K562 (cell line): Measurements from ENCODE around the gene AFF3. TPM values are rescaled to one million over a fixed set of nuclear protein-coding genes. Genes with fewer than 3 reads are reported as not detected.

Experiments
- ATAC-seq: fragments of 200-7000 bp; cut with Tn5 transposase; 3 replicates; pipeline ENCODE4 v1.9.1; 2020; ENCODE audit warnings: moderate library complexity
- BruUV-seq: library from RNA; stranded (reverse); fragments of 400-500 nt; replicated peaks from 2 replicates; lab custom pipeline; 2021; lab: Mats Ljungman, UMichigan
- CTCF ChIA-PET: fragments of 300-600 bp; formaldehyde crosslinking; extraction: SDS; loops from one replicate; lab custom pipeline; 2021; ENCODE audit warnings: low intra/inter-chr PET ratio; lab: Yijun Ruan, JAX
- POLR2A ChIA-PET: fragments of 300-600, 350-650 bp; sonication (Branson Sonifier 250); formaldehyde crosslinking; extraction: SDS; loops from one replicate; lab custom pipeline; 2021; ENCODE audit warnings: antibody characterized with exemption, inconsistent platforms; lab: Yijun Ruan, JAX
- DNase-seq, 4 experiments: peaks; one replicate each; pipeline versions ENCODE4 v3.0.0 to v3.0.0-alpha.2; 2011 to 2018; ENCODE audit warnings: low spot score in 3 of 4, mixed read lengths in 3 of 4; ENCODE audit errors: extremely low read depth in 1 of 4
- FAIRE-seq: peaks from 2 replicates; lab custom pipeline; 2011; peaks lifted over from hg19 to GRCh38; lab: Jason Lieb, UNC
- H2AFZ ChIP-seq: 2 replicates; pipeline ENCODE4 v1.6.0; 2011; ENCODE audit warnings: low read depth, low read length, control low read depth, inconsistent platforms
- H3K27ac ChIP-seq: fragments of 200-600 bp; 3 replicates; pipeline ENCODE4 v1.8.0; 2011; ENCODE audit warnings: low read depth, mild to moderate bottlenecking, control low read depth, inconsistent platforms, low read length, moderate library complexity, mixed read lengths; ENCODE audit errors: extremely low read depth
- H3K27me3 ChIP-seq, 2 experiments: fragments of 300-600 bp in 1 of 2; 2 replicates in 1 of 2; 3 replicates in 1 of 2; pipeline versions ENCODE4 v1.6.0 to v1.8.0; 2011; ENCODE audit warnings: inconsistent platforms in 2 of 2, low read length in 2 of 2, mild to moderate bottlenecking in 1 of 2, mixed read lengths in 1 of 2, moderate library complexity in 1 of 2; ENCODE audit not compliant: control insufficient read depth in 2 of 2, insufficient read depth in 2 of 2
- H3K36me3 ChIP-seq: fragments of 300-600 bp; 3 replicates; pipeline ENCODE4 v1.8.0; 2011; ENCODE audit warnings: mild to moderate bottlenecking, low read length, inconsistent platforms; ENCODE audit not compliant: control insufficient read depth, insufficient read depth
- H3K4me1 ChIP-seq, 2 experiments: fragments of 200-600 bp in 1 of 2; replicated peaks in 1 of 2; 2 replicates in 1 of 2; 3 replicates in 1 of 2; pipeline versions ENCODE4 v1.5.1 to v1.8.0; 2011; ENCODE audit warnings: inconsistent platforms in 2 of 2, low read length in 2 of 2, mild to moderate bottlenecking in 1 of 2, mixed read lengths in 1 of 2, moderate library complexity in 1 of 2; ENCODE audit not compliant: control insufficient read depth in 2 of 2, insufficient read depth in 2 of 2
- H3K4me2 ChIP-seq: 2 replicates; pipeline ENCODE4 v1.6.1; 2011; ENCODE audit warnings: low read length, control low read depth, inconsistent platforms, mixed read lengths; ENCODE audit not compliant: insufficient read depth
- H3K4me3 ChIP-seq: fragments of 200-600 bp; sonication (generic), shearing (Covaris generic); 2 replicates; pipeline ENCODE4 v1.5.1; 2016; ENCODE audit warnings: control low read depth, inconsistent platforms
- H3K79me2 ChIP-seq: fragments of 200-600 bp; 3 replicates; pipeline ENCODE4 v1.8.0; 2011; ENCODE audit warnings: low read length, inconsistent platforms; ENCODE audit not compliant: control insufficient read depth, insufficient read depth
- H3K9ac ChIP-seq, 2 experiments: 2 replicates each; pipeline versions ENCODE4 v1.6.0 to v1.6.1; 2011; ENCODE audit warnings: low read depth in 2 of 2, low read length in 2 of 2, control low read depth in 1 of 2, inconsistent platforms in 1 of 2, mild to moderate bottlenecking in 1 of 2, mixed read lengths in 1 of 2; ENCODE audit not compliant: insufficient read depth in 1 of 2
- H3K9me1 ChIP-seq: one replicate; pipeline ENCODE4 v1.6.0; 2011; ENCODE audit warnings: inconsistent platforms, mild to moderate bottlenecking, low read length, moderate library complexity; ENCODE audit not compliant: control insufficient read depth, insufficient read depth
- H3K9me3 ChIP-seq: replicated peaks from 2 replicates; pipeline ENCODE4 v1.5.1; 2011; ENCODE audit warnings: low read depth, low read length, inconsistent platforms; ENCODE audit not compliant: control insufficient read depth, insufficient read depth
- H4K20me1 ChIP-seq: replicated peaks from 2 replicates; pipeline ENCODE4 v1.6.1; 2011; ENCODE audit warnings: low read length, inconsistent platforms, mixed read lengths; ENCODE audit not compliant: control insufficient read depth, insufficient read depth
- FOXK1 ChIP-seq: sonication (generic); formaldehyde crosslinking; IDR thresholded peaks from 2 replicates; pipeline ENCODE4 v1.8.0; 2022; ENCODE audit warnings: missing genetic modification reagents, mild to moderate bottlenecking, borderline replicate concordance
- NFE2 ChIP-seq: IDR thresholded peaks from 2 replicates; pipeline ENCODE4 v1.6.1; 2014; ENCODE audit warnings: antibody characterized with exemption, low read depth
- TEAD4 ChIP-seq, 2 experiments: sonication (generic) in 1 of 2; formaldehyde crosslinking in 1 of 2; IDR thresholded peaks; 2 replicates each; pipeline versions ENCODE4 v1.6.1 to v1.8.0; 2012 to 2022; ENCODE audit warnings: borderline replicate concordance in 1 of 2, inconsistent platforms in 1 of 2, low read length in 1 of 2, mild to moderate bottlenecking in 1 of 2, missing genetic modification reagents in 1 of 2
- ZBTB7A ChIP-seq: IDR thresholded peaks from 2 replicates; pipeline ENCODE4 v1.6.1; 2011; ENCODE audit warnings: low read depth, mild to moderate bottlenecking, low read length, moderate library complexity, borderline replicate concordance; ENCODE audit not compliant: control insufficient read depth
- ZNF584 ChIP-seq: fragments of 200-800 bp; sonication (Bioruptor generic); IDR thresholded peaks from 2 replicates; pipeline ENCODE4 v1.6.1; 2016; ENCODE audit warnings: low read depth, mild to moderate bottlenecking, missing genetic modification characterization, missing compliant biosample characterization
- WGBS: fragments of 100-300 bp; shearing (Covaris generic); methylation state at CpG from one replicate; pipeline ENCODE4 v1.1.6; 2016; ENCODE audit warnings: low coverage, mixed read lengths; ENCODE audit not compliant: insufficient coverage; ENCODE audit errors: missing lambda C conversion rate; 5-methylcytosine and 5-hydroxymethylcytosine counted together
- in situ Hi-C: fragments of 300-500 bp; cut with MboI; formaldehyde crosslinking; loops from 4 replicates; pipeline ENCODE4 v1.15.0; 2018; ENCODE audit warnings: inconsistent platforms, mixed read lengths
- intact Hi-C: fragments of 100-400 bp; cut with micrococcal nuclease; formaldehyde crosslinking; loops from 2 replicates; pipeline ENCODE4 v1.14.2; 2022
- polyA plus RNA-seq, 8 experiments: library from polyadenylated mRNA; depleted of rRNA in 4 of 8; stranded (reverse) in 5 of 8; unstranded in 3 of 8; fragments of >200 nt; fragmentation: Nextera tagmentation in 2 of 8; fragmentation: Illumina TruSeq in 1 of 8; extraction: Ambion mirVana in 2 of 8; extraction: Trizol in 1 of 8; gene quantifications; 2 replicates each; pipeline versions ENCODE4 v1.2.1 to v1.2.3, GENCODE V29; 2011 to 2014; ENCODE audit warnings: inconsistent platforms in 1 of 8, missing spikeins in 1 of 8
- total RNA-seq, 7 experiments: library from RNA; depleted of rRNA in 6 of 7; stranded (reverse); fragments of >200 nt in 6 of 7; fragmentation: Illumina TruSeq in 2 of 7; extraction: Trizol in 2 of 7; gene quantifications; 2 replicates each; pipeline versions ENCODE4 v1.2.1 to v1.2.3, GENCODE V29; 2011 to 2021; ENCODE audit warnings: low replicate concordance in 1 of 7

The AFF3 gene
- total and polyA plus RNA-seq, 9 of the 15 experiments (the other 6 are each of a cell fraction or from before 2014, with no cell fraction given) = 0.02 to 0.11 TPM; not detected in 7

GRCh38 chr2:99878581-99879350 is 263.6 kb downstream of the AFF3 start:
- in situ Hi-C loops (no loop called here), intact Hi-C loops (no loop called here)
- Histone ChIP-seq H3K4me1 (no peaks in the 10 kb centered on the region), H3K36me3 (no peaks in the 10 kb centered on the region), H2AFZ (no peak overlapping the region), H3K4me2 (no peak overlapping the region), H3K9me3 (no peaks in the 10 kb centered on the region), H3K9me1 (no peaks in the 10 kb centered on the region), H3K9ac (no peak overlapping the region), H3K4me3 (no peak overlapping the region), H3K27ac (no peak overlapping the region), H3K79me2 (no peaks in the 10 kb centered on the region), H3K27me3 (peaks cover 4 to 13% of the 10 kb centered on the region in 2 experiments; a peak in 3 of 5 replicates), H4K20me1 (no peaks in the 10 kb centered on the region; the same call in 1 of the 2 replicates)
- 0% methylated on average over 5 of the region's 5 CpGs for WGBS
- no TSS peak for BruUV-seq
- ChIA-PET POLR2A (no interaction called here), CTCF (no interaction called here)
- no peak for TF ChIP-seq ZNF584
- no peak for TF ChIP-seq NFE2
- ATAC-seq = no peak
- no peak for FAIRE-seq
- no peak for DNase-seq

- Histone ChIP-seq H3K27me3 (peaks cover 4 to 13% of the 10 kb centered on the region in 2 experiments; a peak in 3 of 5 replicates), H3K79me2 (no peaks in the 10 kb centered on the region), H2AFZ (no peak overlapping the region), H3K4me1 (no peaks in the 10 kb centered on the region), H3K36me3 (no peaks in the 10 kb centered on the region), H4K20me1 (no peaks in the 10 kb centered on the region; the same call in 1 of the 2 replicates), H3K9me1 (no peaks in the 10 kb centered on the region), H3K9ac (no peak overlapping the region), H3K9me3 (no peaks in the 10 kb centered on the region), H3K4me3 (no peak overlapping the region), H3K27ac (no peak overlapping the region), H3K4me2 (no peak overlapping the region)
- no peak for DNase-seq
- ATAC-seq = no peak
- in situ Hi-C loops (no loop called here), intact Hi-C loops (no loop called here)
- POLR2A ChIA-PET = no interaction called here
- no peak for FAIRE-seq
- no TSS peak for BruUV-seq
- WGBS = 1% methylated on average over 4 of the region's 4 CpGs
- TF ChIP-seq FOXK1 (CRISPR knock-in tag) (no peak), ZBTB7A (no peak), TEAD4 (IDR thresholded peaks at IDR 0.05; ENCODE audit: low read length) (no peak), TEAD4 (CRISPR knock-in tag; IDR thresholded peaks at IDR 0.05; ENCODE audit: borderline replicate concordance) (no peak)
- CTCF ChIA-PET = no interaction called here
Measured at GRCh38 chr2:99877963-99878362, 264.4 kb downstream of the AFF3 start.
